HPDE6-E6E7 (cell line): ENCODE results near the gene HSPA6.
A peak's percentile ranks its signal among the peaks of the same experiment; 100 is the strongest.
"Not testable (repeated sequence)": the region's sequence is repeated elsewhere in the genome, so short reads cannot be mapped to it uniquely, and the experiment has no call there.

Source experiments
- DNase-seq: peaks from one replicate; pipeline ENCODE4 v3.0.0; 2011; ENCODE audit warnings: missing footprints; ENCODE audit errors: extremely low spot score

HSPA6 gene

DNA sequence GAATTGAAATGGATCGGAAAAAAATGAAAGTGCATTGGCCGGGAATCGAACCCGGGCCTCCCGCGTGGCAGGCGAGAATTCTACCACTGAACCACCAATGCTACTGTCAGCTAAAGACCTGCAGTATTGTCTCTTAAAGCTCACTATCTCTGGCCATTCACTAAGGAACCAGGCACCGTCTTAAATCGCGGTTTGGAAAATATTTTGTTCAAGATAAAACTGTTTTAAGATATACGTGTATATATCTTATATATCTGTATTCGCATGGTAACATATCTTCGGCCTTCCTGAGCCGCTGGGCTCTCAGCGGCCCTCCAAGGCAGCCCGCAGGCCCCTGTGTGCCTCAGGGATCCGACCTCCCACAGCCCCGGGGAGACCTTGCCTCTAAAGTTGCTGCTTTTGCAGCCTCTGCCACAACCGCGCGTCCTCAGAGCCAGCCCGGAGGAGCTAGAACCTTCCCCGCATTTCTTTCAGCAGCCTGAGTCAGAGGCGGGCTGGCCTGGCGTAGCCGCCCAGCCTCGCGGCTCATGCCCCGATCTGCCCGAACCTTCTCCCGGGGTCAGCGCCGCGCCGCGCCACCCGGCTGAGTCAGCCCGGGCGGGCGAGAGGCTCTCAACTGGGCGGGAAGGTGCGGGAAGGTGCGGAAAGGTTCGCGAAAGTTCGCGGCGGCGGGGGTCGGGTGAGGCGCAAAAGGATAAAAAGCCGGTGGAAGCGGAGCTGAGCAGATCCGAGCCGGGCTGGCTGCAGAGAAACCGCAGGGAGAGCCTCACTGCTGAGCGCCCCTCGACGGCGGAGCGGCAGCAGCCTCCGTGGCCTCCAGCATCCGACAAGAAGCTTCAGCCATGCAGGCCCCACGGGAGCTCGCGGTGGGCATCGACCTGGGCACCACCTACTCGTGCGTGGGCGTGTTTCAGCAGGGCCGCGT lies at the start of gene HSPA6:
TSS of gene HSPA6 (plus strand) at position 724 of the 925 bp plus-strand sequence. CDS start at position 843, 119 bp downstream.
- peak; percentile 79 for DNase-seq

DNA sequence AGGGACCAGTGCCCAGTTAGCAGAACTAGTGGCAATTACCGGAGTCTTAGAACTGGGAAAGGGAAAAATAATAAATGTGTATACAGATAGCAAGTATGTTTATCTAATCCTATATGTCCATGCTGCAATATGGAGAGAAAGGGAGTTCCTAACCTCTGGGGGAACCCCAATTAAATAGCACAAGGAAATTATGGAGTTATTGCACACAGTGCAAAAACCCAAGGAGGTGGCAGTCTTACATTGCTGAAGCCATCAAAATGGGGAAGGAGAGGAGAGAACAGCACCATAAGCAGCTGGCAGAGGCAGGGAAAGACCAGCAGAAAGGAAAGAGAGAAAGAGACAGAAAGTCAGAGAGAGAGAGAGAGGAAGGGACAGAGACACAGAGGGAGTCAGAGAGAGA lies 46.6 kb upstream of the HSPA6 start:
- not testable (repeated sequence) for DNase-seq

DNA sequence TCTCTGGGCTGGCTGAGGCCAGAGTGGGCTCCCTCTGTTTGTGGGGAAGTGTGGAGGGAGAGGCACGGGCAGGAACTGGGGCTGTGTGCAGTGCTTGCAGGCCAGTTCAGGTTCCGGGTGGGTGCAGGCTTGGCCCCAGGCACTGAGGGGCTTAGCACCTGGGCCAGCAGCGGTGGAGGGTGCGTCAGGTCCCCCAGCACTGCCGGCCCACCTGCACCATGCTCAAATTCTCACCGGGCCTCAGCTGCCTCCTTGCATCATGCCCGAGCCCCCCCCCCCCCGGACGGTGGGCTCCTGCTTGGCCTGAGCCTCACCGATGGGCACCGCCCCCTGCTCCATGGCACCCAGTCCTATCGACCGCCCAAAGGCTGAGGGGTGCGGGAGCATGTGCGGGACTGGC lies 45.4 kb upstream of the HSPA6 start:
- no peak for DNase-seq

DNA sequence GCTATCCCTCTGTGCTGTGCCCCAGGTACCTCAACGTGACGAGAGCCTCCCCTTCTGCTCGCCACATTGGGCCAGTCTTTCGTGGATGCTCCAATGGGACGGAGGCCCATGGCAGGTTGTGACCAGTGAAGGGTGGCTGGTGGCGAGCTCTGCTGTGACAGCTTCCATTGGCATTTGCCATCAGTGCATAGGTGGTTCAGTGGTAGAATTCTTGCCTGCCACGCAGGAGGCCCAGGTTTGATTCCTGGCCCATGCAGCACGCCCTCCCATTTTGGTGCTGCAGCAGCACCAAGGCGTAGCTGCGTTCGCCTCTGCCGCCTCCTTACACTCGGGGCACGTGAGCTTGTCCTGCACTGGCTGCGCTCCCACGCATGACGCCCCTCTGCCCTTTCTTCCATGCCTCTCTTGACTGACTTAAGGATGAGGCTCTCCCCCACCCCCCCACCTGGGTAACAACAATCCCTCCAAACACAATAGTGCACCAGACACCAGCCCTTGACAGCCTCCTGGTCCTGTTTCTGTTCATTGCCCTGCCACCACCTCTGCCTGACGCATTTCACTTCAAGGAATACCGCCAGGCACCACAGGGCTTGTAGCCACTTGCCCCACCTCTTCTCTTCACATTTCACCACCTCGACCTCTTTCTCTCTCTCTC lies 43.8 kb upstream of the HSPA6 start:
- peak; percentile 65 for DNase-seq

DNA sequence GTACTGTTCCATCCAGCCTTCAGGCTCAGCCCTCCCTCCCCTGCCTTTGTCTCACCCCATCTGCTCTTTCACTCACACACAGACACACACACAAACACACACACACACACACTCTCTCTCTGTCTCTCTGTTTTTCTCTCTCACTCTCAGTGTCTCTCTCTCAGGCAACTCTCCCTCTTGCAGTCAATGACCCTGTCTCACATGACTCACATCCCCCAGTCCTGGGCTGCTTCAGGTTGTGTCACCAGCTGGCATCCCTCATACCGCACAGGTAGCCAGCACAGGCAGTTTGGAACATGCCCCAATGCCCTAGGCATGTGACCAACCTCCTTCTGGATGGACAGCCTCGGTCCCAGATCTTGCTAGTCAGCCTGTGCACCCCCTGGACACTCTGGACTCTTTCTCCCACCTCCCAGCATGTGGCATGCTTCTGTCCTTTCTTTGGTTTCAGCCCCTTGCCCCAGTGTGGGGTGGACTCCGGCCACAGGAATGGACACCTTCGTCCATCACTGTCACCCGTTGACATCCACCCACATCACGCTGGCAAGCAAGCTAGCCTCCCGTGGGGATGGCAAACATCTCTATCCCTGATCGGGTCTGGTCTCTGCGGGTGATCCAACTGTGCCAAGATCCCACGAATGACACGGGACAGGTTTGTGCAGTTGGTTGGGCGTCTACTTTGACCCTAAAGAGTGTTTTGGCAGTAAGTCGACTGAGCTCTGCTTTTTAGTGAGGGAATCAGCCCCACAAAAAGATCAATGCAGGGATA lies 42.5 kb upstream of the HSPA6 start:
- DNase-seq: peak; percentile 89

DNA sequence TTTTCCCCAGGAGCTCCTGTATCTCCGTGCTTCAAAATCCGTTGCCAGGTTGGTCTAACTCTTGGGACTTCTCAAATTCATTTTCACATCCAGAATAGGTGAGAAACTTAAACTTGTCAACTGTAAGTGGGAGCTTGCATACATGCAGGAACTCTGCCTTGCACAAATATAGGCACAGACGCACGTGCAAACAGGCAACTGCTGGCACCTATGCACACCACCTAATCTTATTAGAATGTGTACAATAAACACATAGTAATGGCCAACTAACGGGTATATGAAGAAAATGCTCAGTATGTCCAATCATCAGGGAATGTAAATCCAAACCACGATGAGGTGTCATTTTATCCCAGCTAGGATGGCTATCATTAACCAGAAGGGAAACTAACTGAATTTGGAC lies 41.7 kb upstream of the HSPA6 start:
- no peak for DNase-seq

DNA sequence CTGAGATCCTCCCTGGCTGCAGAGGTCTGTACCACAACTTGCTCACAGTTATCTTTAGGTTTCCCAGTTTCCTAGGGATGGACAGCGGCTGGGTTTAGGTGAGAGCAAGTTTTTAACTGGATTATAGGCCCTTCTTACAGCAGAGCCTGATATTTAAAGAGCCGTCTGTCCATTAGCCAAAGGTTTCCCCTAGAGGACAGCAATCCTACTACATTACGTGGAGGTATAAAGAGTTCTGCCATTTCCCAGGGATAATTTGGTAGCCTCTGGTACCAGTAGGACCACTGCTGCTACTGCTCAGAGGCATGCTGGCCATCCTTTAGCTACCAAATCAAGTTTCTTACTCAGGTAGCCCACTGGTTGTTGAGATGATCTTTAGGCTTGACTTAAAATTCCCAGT lies 41.0 kb upstream of the HSPA6 start:
- DNase-seq: no peak

DNA sequence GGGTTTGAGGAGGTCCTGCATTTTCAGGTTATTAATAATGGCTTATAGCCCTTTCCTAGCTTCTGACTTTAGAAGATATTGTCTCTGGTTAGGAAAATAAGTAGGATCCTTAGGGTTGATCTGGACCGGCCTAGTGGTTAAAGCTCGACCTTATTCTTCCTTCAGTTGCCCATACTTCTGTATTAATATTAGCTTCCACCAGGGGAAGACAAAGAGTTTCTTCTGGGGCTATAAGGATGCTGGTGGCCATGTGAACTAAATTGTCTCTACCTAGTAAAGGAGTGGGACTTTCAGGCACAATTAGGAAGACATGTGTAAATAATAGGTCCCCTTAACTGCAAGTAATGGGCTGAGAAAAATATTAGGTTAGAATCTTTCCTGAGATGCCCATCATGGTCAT lies 39.7 kb upstream of the HSPA6 start:
- DNase-seq: no peak

DNA sequence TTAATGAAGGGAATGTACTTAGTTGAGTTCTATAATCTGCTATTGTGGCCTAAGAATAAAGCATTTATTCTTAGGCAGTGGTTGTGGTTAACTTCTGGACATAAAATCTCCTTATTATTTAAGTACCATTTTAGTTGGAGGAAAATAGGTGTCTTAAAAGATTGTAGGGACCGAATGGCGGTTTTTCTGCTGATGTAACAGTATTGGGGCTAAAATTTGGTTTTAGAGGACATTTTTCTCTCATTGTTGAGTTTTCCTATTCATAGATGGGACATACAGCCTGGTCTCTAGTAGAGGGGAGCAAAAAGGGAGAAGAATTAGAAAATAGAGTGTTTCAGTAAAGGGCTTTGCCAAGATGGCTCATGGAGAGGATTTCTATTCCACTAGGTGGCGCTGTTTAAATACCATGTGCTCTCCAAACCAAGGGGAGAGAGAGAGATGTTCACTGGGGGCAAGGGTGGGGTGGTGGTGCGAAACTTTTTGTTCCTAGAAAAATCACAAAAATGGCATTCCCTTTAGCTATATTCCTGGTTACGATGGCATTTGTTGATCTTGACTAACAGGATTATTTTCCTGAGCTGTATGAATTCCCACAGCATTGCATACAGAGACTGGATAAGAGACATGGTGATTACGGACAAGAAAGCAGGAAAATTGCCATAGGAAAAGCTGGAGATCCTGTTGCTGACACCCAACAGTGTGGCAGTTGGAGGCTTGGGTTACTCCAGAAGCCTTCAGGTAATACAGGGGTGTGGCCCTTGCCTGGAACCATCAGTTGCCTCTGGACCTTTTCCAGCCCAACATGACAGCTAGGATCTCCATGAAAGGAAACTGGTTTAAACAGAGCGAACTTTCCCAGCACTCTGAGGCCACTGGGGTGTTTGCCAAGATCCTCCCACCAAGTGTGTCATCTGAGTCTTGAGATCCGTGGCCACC lies 37.3 kb upstream of the HSPA6 start:
- DNase-seq: peak; percentile 44

DNA sequence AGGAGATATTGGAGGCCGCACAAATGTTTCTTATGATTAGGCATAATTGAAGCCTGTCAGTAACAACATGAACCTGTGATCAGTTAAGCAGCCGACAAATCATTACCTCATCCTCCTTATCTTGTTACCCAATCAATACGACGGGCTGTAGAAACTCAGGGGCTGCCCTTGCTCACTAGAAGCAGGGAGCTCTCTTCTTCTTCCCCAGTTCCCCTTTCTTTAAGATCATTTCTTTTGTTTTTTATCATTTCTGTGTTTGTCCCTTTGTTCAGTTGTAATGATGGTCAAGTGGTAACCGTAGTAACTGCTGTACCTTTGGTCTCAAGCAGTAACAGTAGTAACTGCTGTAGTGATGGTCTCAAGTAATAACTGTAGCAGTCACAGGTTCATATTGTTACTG lies 32.9 kb upstream of the HSPA6 start:
- no peak for DNase-seq

DNA sequence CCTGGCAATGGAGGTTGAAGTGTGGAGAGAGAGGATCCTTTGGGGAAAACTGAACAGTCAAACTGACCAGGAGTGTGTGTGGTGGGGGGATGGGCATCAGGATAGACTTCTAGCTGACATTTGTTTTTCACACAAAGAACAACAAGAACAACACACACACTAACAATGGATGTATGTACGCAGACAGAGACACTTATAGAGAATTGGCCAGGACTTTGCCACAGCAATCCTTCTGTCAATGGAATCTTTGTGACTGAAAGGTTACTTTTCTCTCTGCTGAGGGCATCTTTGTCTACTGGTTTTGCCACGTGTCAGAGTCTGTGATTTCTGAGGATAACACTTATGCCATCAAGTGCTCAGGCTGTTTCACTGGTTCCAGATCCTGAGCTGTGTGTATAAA lies 31.5 kb upstream of the HSPA6 start:
- no peak for DNase-seq

DNA sequence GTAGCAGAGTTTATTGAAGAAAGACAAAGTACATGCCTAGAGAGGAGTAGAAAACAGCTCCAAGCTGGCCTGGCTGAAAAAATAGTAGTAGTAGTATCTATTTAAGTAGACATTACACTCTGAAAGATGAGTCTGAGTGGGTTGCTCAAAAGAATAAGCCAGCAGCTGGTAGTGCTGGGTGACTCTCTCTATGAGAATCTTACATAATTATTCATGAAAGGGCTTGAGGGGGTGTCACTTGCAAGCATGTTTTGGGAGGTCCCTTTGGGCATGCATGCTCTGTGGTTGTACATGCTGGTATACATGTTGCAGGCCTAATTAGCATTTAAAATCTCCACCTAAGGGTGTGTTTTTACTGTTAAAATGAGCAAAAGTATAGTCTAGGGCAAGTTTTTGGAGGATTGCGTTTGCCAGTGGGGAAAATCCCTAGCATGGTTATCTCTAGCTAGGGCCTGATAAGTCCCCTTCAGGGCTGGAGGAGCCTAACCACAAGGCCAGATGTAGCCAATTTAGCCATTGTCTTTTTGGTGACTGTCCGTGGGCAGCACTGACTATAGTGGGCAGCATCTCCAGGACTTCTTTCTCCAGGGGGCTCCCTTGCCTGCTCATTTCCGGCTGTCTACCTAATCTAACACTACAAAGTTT lies 30.1 kb upstream of the HSPA6 start:
- DNase-seq: no peak

DNA sequence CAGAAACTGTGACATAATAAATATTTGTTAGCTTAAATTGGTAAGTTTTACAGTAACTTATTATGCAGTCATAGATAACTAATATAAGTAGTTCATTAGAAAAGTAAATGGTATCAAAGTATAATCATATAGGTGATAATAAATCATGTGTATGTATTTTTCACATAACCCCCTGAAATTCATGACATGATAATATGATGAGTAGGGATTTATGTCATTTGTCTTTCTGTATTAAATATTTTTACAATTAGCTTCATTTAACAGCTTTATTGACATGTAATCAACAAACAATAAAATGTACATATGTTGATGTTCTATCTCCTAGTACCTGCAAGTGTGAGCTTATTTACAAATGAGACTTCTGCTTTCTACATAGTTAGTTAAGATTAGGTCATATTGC lies 28.9 kb upstream of the HSPA6 start:
- DNase-seq: no peak

DNA sequence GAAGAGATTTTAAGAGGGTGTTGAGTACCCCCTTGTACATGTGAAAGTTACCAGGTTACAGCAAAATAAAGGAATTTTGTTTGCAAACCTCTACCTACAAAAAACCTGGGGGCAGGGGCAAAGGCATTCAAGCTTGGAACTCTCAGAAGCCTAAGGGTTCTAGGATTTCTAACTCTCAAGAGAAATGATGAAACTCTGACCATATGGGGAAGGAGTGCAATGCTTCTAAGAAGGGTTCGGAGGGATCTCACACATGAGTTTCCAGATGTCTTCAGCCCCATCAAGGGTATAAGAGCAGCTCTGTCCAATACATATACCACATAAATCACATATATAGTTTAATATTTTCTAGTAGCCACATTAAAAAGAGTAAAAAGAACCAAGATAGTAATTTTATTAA lies 26.4 kb upstream of the HSPA6 start:
- no peak for DNase-seq

DNA sequence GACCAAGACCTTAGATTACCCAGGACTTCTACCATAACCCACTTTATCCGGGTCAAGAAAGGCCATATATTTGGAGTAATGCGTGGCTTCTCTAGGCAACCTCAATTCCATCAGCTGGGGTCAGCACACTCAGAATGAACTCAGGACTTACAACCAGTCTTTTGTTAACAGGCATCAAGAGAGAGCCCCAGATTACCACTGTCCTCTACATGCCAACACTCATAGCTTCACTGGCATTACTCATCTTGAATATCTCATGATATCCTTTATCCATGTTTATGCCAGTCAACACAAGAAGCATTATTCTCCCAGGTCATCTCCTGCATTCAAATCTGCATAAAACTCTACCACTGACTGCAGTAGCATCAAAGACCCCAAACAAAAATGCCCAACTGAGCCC lies 25.7 kb upstream of the HSPA6 start:
- DNase-seq: no peak

DNA sequence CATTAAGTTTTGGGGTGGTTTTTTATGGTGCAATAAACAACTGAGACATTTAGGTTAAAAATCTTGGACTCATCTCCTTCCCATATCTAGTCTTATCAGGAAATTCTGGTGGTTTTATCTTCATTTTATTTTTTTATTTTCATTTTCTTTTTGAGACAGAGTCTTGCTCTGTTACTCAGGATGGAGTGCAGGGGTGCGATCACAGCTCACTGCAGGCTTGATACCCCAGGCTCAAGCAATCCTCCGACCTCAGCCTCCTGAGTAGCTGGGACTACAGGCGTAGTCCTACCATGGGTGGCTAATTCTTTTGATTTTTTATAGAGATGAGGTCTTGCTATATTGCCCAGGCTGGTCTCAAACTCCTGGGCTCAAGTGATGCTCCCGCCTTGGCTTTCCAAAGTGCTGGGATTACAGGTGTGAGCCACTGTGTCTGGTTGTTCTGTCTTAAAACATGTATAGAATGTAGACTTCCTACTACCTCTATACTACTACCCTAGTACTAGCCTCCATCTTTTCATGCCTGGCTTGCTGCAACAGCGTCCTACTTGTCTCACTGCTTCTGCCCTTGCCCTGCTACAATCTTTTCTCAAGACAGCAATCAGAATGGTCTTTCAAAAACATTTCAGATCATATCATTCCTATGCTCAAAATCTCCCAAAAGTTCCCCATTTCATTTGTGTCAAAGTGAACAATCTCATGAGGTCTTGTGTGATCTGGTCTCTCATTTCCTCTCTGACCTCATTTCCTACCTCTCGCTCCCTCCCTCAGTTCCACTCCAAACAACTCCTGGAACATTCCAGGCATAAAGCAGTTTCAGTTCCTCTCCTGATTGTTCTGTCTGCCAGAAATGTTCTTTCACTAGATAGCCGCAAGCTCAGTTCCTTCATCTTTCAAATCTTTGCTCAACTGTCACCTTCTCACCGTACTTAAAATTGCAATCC lies 25.0 kb upstream of the HSPA6 start:
- no peak for DNase-seq

DNA sequence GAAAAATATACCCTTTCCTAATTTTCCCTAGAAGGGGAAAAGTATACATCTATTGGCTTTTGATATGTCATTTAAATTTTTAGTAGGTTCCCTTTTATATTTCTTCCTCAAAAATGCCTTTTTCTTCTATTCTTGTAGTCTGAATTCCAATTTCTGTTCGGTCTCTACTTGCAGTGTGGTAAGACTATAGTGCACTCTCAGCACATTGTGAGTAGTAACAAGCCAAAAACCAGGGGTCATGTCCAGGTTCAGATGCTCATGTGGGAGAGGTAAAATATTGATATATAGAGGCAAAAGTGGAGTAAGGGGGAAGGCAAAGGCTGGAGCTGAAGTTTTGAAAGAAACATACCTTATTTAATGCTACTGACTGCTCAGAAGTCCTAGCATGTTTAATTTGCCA lies 23.1 kb upstream of the HSPA6 start:
- no peak for DNase-seq

DNA sequence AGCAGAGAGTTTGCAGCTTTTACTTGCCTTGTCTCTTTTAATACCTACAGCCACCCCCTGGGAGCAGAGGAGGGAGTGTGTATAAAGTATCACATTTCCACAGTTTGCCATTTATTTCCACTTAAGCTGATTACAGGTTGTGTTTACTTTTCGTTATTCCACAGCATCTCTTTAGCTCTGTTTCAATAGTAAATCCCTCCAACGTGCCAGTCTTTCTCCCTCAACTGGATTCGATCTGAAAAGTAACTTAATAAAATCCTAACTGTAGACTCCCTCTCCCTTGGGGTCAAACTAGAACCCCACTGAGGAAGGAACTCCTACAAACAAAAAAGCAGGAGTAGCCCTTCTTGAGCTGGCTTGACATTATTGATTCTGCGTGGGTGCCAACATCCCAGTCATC lies 22.2 kb upstream of the HSPA6 start:
- no peak for DNase-seq

DNA sequence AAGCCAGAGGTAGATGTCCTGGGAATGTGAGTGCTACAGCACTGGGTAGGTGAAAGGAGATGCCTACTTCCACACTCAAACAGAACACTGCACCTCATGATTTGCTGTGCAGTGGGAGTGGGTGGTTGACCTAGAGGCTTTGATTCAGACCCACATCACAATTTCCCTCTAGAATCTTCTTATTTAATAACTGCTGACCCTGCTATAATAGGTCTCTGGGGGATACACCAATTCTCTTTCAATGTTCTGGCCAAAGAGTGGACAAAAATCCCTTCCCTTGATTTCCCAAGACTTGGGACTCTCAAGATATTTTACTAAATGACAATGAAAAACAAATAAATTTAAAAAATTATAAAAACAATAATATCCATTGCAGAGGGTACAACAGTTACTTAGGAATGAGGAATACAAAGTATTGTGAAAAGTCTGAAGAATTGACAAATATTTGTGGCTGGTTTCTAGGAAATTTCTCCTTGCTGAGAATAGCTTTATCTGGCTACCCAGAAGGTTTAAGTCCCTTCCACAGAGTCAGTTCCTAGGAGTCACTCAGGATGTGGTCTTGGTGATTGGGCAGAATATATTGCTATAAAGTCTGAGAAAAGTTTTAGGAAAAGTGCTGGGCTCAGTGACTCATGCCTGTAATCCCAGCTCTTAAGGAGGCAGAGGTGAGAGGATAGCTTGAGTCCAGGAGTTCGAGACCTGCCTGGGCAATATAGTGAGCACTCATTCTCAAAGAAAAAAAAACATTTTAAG lies 21.5 kb upstream of the HSPA6 start:
- DNase-seq: no peak
